HG03520 (cell line): ENCODE results near the gene FANCD2.
A peak's percentile ranks its signal among the peaks of the same experiment; 100 is the strongest.
"Not testable (repeated sequence)": the region's sequence is repeated elsewhere in the genome, so short reads cannot be mapped to it uniquely, and the experiment has no call there.

Source experiments
- ATAC-seq: cut with Tn5 transposase; IDR thresholded peaks from one replicate; pipeline ENCODE4 v1.9.1; 2021; ENCODE audit warnings: mild to moderate bottlenecking, moderate library complexity; ENCODE audit not compliant: unreplicated experiment

FANCD2 gene

GRCh38 chr3:10093678-10094077 is 67.4 kb downstream of the FANCD2 start:
- ATAC-seq: no peak

- ATAC-seq: no peak
Observed at GRCh38 chr3:10099041-10099440, 72.8 kb downstream of the FANCD2 start.

- no peak for ATAC-seq
Observed at GRCh38 chr3:10106919-10107318, 80.7 kb downstream of the FANCD2 start.

- ATAC-seq: no peak
Observed at GRCh38 chr3:10108091-10108490, 81.9 kb downstream of the FANCD2 start, which contains the start of gene FANCD2OS. TSS of gene FANCD2OS (minus strand) at chr3:10108255. CDS start at chr3:10104774, 3,481 bp downstream.

- peak; percentile 94 for ATAC-seq
Observed at GRCh38 chr3:10115326-10116137, 89.3 kb downstream of the FANCD2 start, which contains the start of gene BRK1. TSS of gene BRK1 (plus strand) at chr3:10115675. CDS start at chr3:10115702, 27 bp downstream.

GRCh38 chr3:10116138-10116460 is 89.9 kb downstream of the FANCD2 start:
- no peak for ATAC-seq

GRCh38 chr3:10116928-10117327 is 90.7 kb downstream of the FANCD2 start:
- ATAC-seq: no peak

GRCh38 chr3:10119376-10119775 is 93.1 kb downstream of the FANCD2 start:
- no peak for ATAC-seq

GRCh38 chr3:10121064-10121463 is 94.8 kb downstream of the FANCD2 start:
- no peak for ATAC-seq

- no peak for ATAC-seq
Observed at GRCh38 chr3:10122724-10123123, 96.5 kb downstream of the FANCD2 start.

- not testable (repeated sequence) for ATAC-seq
Observed at GRCh38 chr3:10135872-10136271, 109.6 kb downstream of the FANCD2 start.

- ATAC-seq: no peak
Observed at GRCh38 chr3:10136426-10137005, 110.3 kb downstream of the FANCD2 start.

GRCh38 chr3:10137178-10137577 is 110.9 kb downstream of the FANCD2 start:
- no peak for ATAC-seq

- no peak for ATAC-seq
Observed at GRCh38 chr3:10140996-10141546, 114.8 kb downstream of the FANCD2 start.

GRCh38 chr3:10142707-10143560 is 116.7 kb downstream of the FANCD2 start:
- ATAC-seq: no peak

GRCh38 chr3:10145685-10146084 is 119.4 kb downstream of the FANCD2 start:
- ATAC-seq: no peak

- ATAC-seq: no peak
Observed at GRCh38 chr3:10149226-10149625, 123.0 kb downstream of the FANCD2 start.

- ATAC-seq: no peak
Observed at GRCh38 chr3:10150987-10151386, 124.8 kb downstream of the FANCD2 start.
